Right lobe of liver (tissue), 6 donors: Measurements from ENCODE around the gene KRTAP10-4. TPM values are rescaled to one million over a fixed set of nuclear protein-coding genes. Genes with fewer than 3 reads are reported as not detected.

Source experiments
- ATAC-seq, 4 donors: fragments of 200-7000 bp; cut with Tn5 transposase; one replicate each; pipeline ENCODE4 v1.9.1; 2020; ENCODE audit warnings: mild to moderate bottlenecking in 4 of 4, moderate library complexity in 4 of 4
- DNase-seq, 3 donors: peaks; one replicate each; pipeline ENCODE4 v3.0.0-alpha.2; 2020
- H3K27ac ChIP-seq, 3 donors: fragments of 200-600 bp; one replicate each; pipeline ENCODE4 v1.8.0; 2022
- H3K27me3 ChIP-seq, 2 donors: fragments of 200-600 bp; one replicate each; pipeline ENCODE4 v1.8.0; 2022
- H3K36me3 ChIP-seq, 4 donors: fragments of 200-600 bp; sonication (generic) in 1 of 4; one replicate each; pipeline versions ENCODE4 v1.5.1 to v1.8.0; 2017 to 2022; ENCODE audit warnings: control low read depth in 1 of 4
- H3K4me1 ChIP-seq, 4 donors: fragments of 200-600 bp; sonication (generic) in 1 of 4; one replicate each; pipeline versions ENCODE4 v1.5.1 to v1.8.0; 2017 to 2022; ENCODE audit warnings: control low read depth in 1 of 4
- H3K4me3 ChIP-seq, 3 donors: fragments of 200-600 bp; one replicate each; pipeline ENCODE4 v1.8.0; 2022
- H3K9me3 ChIP-seq, 4 donors: fragments of 200-600 bp; sonication (generic) in 1 of 4; one replicate each; pipeline versions ENCODE4 v1.5.1 to v1.8.0; 2017 to 2022; ENCODE audit warnings: control low read depth in 1 of 4
- CTCF ChIP-seq, 4 donors: fragments of 200-600 bp in 3 of 4; fragments of 450-650 bp in 1 of 4; IDR thresholded peaks; one replicate each; pipeline versions ENCODE4 v1.5.1 to v1.8.0; 2016 to 2022; ENCODE audit warnings: antibody characterized with exemption in 4 of 4, mild to moderate bottlenecking in 2 of 4
- POLR2A ChIP-seq: fragments of 450-650 bp; IDR thresholded peaks from one replicate; pipeline ENCODE4 v1.6.1; 2017; ENCODE audit warnings: antibody characterized with exemption, mild to moderate bottlenecking
- WGBS: methylation state at CpG from one replicate; pipeline ENCODE4 v1.1.6; 2018; ENCODE audit warnings: low coverage, low lambda C conversion rate; ENCODE audit not compliant: insufficient coverage; ENCODE audit errors: missing lambda C conversion rate; 5-methylcytosine and 5-hydroxymethylcytosine counted together
- intact Hi-C, 2 donors: fragments of 100-400 bp; cut with DNase I; formaldehyde crosslinking; loops; one replicate each; pipeline versions ENCODE4 v1.11.2 to v1.14.1; 2022
- total RNA-seq, 6 experiments: library from RNA; depleted of rRNA in 2 of 6; stranded (reverse); fragments of >200 nt in 2 of 6; fragmentation: NEBNext Ultra II Directional in 3 of 6; extraction: Animal tissue kit (Norgen Biotek cat#: 25700) in 3 of 6; gene quantifications; one replicate each; pipeline versions ENCODE4 v1.1.0 to v1.2.4, GENCODE V29; 2016 to 2023
- donor health status: DM: no; HTN: yes; CAD: no.
- donor health status: DM: no; HTN: no; CAD: no.
- donor health status: DM: no; HTN: no; CAD: no.
- donor health status: DM: no; HTN: yes; CAD: no.
- donor health status: DM: no; HTN: yes; CAD: no.

KRTAP10-4 gene
- total RNA-seq, 6 experiments from 2014 or later, result not detected

GRCh38 chr21:44581158-44581557, 7.6 kb downstream of the KRTAP10-4 start:
- ATAC-seq, result no peak
- Histone ChIP-seq H3K27ac (no peak overlapping the region), H3K36me3 (no peaks in the 10 kb centered on the region), H3K9me3 (peaks cover 0 to 5% (median 0%) of the 10 kb centered on the region in 4 donors), H3K4me3 (no peak overlapping the region), H3K4me1 (no peaks in the 10 kb centered on the region), H3K27me3 (no peaks in the 10 kb centered on the region)
- WGBS, result 65% methylated on average over 3 of the region's 3 CpGs
- no peak for DNase-seq
- intact Hi-C loops, result no loop called here
- TF ChIP-seq POLR2A (no peak), CTCF (IDR thresholded peaks at IDR 0.05) (no peak)

- H3K27ac ChIP-seq, result no peak overlapping the region
- ATAC-seq (no peak), DNase-seq (no peak)
- H3K4me3 ChIP-seq, result no peak overlapping the region
- TF ChIP-seq POLR2A (no peak), CTCF (IDR thresholded peaks at IDR 0.05) (no peak)
- peaks cover 0 to 5% (median 0%) of the 10 kb centered on the region in 4 donors for H3K9me3 ChIP-seq
- no peaks in the 10 kb centered on the region for H3K4me1 ChIP-seq
- H3K36me3 ChIP-seq, result no peaks in the 10 kb centered on the region
- WGBS, result 82% methylated on average over 6 of the region's 15 CpGs
- no peaks in the 10 kb centered on the region for H3K27me3 ChIP-seq
- intact Hi-C loops, result no loop called here
Observed at GRCh38 chr21:44582055-44582454, 8.5 kb downstream of the KRTAP10-4 start.

- H3K27ac ChIP-seq, result no peak overlapping the region
- TF ChIP-seq CTCF (IDR thresholded peaks at IDR 0.05), result no peak
- no peak for TF ChIP-seq POLR2A
Observed at GRCh38 chr21:44583089-44583799, 9.7 kb downstream of the KRTAP10-4 start.

GRCh38 chr21:44583800-44584147, 10.2 kb downstream of the KRTAP10-4 start:
- intact Hi-C loops, result no loop called here
- Histone ChIP-seq H3K27me3 (no peaks in the 10 kb centered on the region), H3K27ac (no peak overlapping the region), H3K36me3 (no peaks in the 10 kb centered on the region), H3K4me3 (no peak overlapping the region), H3K4me1 (no peaks in the 10 kb centered on the region), H3K9me3 (peaks cover 0 to 5% (median 0%) of the 10 kb centered on the region in 4 donors)
- 62% methylated on average over 5 of the region's 6 CpGs for WGBS
- no peak for ATAC-seq
- no peak for TF ChIP-seq POLR2A
- no peak for TF ChIP-seq CTCF (IDR thresholded peaks at IDR 0.05)
- no peak for DNase-seq

More at GRCh38 chr21:44583089-44583799, 9.7 kb downstream of the KRTAP10-4 start:
- Histone ChIP-seq H3K27me3 (no peaks in the 10 kb centered on the region), H3K9me3 (peaks cover 0 to 5% (median 0%) of the 10 kb centered on the region in 4 donors), H3K36me3 (no peaks in the 10 kb centered on the region), H3K4me1 (no peaks in the 10 kb centered on the region), H3K4me3 (no peak overlapping the region)
- intact Hi-C loops, result no loop called here
- 12% methylated on average over 11 of the region's 11 CpGs for WGBS
- DNase-seq (peak in 1 of 3 donors; percentile 53), ATAC-seq (peak in 3 of 4 donors; percentile 42 to 57 (median 51))
